ENCODE data around the gene EIF4G1.

DNA sequence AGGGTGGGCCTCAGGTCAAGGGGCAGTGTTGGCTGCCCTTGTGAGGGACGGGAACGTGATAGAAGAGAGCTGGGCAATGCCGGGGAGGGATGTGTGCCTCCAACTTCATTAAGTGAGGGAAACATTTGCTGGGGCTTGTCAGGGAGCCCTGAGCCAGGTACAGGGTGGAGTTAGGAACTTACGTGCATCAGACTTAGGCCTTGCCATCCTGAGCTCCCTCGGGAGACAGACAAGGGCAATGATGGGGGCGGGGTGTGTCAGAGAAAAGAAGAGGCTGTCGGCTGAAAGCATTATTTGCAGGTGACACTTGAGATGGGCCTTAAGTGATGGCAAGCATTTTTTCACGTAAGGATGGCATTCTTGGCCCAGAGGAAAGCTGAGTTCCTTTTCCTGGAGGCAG lies 24.6 kb downstream of the EIF4G1 start:
- TF ChIP-seq, protein P1, sequence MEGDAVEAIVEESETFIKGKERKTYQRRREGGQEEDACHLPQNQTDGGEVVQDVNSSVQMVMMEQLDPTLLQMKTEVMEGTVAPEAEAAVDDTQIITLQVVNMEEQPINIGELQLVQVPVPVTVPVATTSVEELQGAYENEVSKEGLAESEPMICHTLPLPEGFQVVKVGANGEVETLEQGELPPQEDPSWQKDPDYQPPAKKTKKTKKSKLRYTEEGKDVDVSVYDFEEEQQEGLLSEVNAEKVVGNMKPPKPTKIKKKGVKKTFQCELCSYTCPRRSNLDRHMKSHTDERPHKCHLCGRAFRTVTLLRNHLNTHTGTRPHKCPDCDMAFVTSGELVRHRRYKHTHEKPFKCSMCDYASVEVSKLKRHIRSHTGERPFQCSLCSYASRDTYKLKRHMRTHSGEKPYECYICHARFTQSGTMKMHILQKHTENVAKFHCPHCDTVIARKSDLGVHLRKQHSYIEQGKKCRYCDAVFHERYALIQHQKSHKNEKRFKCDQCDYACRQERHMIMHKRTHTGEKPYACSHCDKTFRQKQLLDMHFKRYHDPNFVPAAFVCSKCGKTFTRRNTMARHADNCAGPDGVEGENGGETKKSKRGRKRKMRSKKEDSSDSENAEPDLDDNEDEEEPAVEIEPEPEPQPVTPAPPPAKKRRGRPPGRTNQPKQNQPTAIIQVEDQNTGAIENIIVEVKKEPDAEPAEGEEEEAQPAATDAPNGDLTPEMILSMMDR (IDR thresholded peaks at IDR 0.05; ENCODE audit: poor library complexity), result no peak
- TF ChIP-seq EZH2 (IDR thresholded peaks at IDR 0.05; ENCODE audit: borderline replicate concordance), result no peak
- TF ChIP-seq EZH2phosphoT487 (IDR thresholded peaks at IDR 0.05; ENCODE audit: low read depth, severe bottlenecking, unreplicated experiment), result no peak

Measured in hepatocyte (in vitro differentiated cells).